IPS-18c (cell line): ENCODE data around the gene SMAD7.

Experiments used
- H3K4me3 ChIP-seq: 2 replicates; pipeline ENCODE4 v1.7.0; 2013; ENCODE audit warnings: low read depth, mild to moderate bottlenecking, low read length, moderate library complexity; ENCODE audit not compliant: insufficient read depth
- H3K9me3 ChIP-seq: one replicate; pipeline ENCODE4 v1.6.1; 2013; ENCODE audit warnings: mild to moderate bottlenecking, low read length, moderate library complexity; ENCODE audit not compliant: control insufficient read depth, insufficient read depth

The SMAD7 gene

DNA sequence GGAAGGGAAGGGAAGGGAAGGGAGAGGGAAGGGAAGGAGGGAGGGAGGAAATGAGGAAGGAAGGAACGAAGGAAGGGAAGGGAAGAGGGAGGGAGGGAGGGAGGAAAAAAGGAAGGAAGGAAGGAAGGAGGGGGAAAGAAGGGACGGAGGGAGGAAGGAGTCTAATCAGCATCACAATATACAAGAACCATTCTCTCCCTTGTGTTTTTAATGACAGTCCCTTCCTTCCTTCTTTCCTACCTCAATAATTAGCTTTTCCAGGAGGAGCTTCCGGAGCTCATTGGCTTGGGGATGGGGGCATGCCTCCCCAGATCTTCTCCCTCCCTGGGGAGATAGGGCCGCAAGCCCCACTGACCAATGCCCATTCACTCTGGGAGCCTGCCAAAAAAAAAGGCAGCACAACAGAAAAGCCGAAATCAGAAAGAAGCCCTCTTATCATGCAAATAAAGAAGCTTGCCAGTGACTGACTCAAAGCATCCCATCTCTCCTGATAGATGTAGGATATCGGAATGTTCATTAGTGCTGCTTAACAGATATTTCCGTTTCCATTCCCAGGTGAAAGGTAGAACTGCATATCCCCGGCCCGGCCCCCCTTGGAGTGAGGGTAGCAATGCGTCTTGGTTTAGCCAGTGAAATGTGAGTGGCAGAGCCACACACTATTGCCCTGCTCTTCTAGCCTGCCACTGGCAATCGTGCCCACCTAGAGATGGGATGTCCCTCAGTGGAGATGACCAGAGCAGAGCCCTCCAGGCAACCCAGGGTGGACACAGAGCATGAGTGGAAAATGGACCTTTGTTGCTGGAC, 17.8 kb upstream of the SMAD7 start:
- no peak overlapping the region; the same call in 1 of the 2 replicates for H3K4me3 ChIP-seq
- no peaks in the 10 kb centered on the region for H3K9me3 ChIP-seq

DNA sequence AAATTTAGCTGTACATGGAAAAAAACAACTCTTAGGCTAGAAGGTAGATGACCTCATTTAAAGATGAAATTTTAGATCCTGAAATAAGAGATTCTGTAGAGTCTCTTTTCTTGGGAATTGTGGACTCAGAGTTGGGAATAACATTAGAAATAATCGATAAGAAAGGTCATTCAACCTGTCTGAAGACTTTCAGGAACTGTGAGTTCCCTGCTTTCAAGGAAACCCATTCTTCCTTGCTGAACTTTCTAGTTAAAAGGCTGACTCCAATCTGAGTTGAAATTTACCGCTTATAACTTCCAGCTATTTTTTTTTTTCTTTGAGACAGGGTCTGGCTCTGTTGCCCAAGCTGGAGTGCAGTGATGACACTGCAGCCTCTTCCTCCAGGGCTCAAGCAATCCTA, 16.8 kb upstream of the SMAD7 start:
- Histone ChIP-seq H3K9me3 (no peaks in the 10 kb centered on the region), H3K4me3 (no peak overlapping the region)

DNA sequence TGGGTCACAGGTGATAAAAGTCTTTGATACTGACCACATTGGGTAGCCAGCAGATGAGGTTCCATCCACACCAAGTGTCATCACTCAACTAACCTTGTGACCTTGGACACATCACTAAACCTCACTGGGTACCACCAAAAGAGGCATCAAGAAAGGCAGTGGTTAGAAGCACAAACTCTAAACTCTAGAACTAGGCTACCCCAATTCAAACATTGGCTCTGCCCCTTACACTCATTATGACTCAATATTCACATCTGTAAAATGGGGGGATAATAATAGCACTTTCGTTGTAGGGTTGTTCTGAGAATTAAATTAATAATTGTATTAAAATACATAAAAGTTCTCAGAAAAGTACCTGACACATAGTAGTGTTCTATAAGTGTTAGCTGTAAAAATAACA, 15.8 kb upstream of the SMAD7 start:
- no peak overlapping the region for H3K4me3 ChIP-seq
- H3K9me3 ChIP-seq, result no peaks in the 10 kb centered on the region

DNA sequence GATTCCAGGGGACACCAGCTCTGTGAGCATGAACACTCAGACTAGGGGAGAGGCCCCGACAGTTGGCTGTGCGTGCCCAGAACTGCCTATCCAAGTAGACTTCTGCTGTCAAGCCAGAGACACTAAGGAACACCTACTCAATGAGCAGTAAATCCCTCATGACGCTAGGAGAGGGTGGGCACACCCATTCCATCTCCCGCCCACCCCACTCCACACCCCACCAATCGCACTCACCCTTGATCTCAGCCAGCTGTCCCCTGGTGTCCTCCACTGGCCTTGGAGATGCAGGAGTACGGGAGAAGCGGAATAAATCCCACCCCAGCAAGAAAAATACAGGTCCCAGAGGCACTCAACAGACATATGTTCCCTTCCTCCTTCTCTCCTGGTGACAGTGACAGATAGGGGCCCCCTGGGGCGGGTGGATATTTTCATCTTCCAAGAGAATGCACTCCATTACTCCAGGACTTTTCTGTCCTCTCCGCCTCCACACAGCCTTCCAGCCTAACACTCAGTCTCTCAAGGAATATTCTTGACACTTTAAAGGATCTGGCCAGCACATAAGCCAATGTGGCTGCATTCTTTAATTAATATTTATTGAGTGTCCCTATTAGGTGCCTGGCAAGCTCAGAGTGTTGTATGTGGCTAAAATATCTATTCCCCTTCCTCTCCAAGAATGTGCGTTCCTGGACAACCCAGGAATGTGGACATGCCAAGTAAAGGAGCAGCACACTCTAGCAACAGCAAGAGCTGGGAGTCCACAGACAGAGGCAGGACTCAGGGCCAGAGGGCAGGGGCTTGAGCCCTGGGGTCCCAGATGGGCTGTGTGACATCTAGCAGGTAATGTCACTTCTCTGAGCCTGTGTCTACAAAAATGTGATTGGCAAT, 13.1 kb upstream of the SMAD7 start:
- no peak overlapping the region for H3K4me3 ChIP-seq
- H3K9me3 ChIP-seq, result no peaks in the 10 kb centered on the region

DNA sequence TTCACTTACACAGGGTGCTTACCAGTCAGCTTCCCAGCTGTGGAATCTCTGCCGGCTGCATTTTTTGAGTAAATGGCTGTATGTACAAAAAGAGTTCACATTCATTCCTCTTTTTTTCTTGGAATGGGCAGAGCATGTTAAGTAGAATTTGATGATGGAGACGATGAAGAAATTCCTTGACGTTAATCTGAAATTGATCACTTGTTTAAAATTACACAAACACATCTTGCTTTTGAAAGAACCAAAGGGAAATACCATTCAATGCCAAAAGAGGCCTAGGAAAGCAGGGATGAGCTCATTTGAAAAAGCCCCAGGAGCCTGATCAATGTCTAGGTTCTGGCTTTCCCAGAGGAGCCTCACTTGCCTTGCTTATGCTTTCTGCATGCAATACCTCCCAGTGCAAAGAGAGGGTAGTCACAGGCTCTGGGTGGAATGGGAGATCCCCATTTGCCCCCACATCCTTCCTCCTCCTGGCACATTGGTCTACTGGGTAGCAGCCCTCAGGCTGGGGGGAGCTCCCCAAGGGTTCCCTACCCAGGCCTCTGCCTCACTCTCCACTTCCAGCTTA, 12.3 kb upstream of the SMAD7 start:
- Histone ChIP-seq H3K4me3 (no peak overlapping the region), H3K9me3 (no peaks in the 10 kb centered on the region)

DNA sequence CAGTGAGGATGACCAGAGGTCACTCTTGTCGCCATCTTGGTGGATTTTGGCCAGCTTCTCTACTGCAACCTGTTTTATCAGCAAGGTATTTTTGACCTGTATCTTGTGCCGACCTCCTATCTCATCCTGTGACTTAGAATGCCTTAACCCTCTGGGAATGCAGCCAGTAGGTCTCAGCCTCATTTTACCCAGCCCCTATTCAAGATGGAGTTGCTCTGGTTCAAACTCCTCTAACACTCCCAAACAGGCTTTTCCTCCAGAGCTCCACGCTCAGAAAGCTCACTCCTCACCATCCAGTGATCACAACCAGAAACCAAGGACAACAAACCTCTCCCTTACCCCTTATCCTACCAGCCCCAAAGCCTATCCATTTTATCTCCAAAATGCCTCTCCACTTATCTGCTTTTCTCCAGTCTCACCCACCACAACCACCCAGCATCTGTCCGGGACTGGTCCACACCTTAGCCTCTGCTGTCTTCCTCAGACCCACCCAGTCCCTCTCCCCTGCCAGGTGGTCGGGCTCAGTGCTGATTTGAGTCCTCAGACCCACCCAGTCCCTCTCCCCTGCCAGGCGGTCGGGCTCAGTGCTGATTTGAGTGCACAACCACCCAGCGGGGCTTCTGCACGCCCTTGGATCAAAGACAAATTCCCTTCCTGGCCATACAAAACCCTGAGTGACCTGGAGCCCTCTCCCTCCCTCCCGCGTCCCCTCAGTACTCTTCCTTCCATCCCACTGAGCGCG, 11.7 kb upstream of the SMAD7 start:
- H3K9me3 ChIP-seq, result no peaks in the 10 kb centered on the region
- no peak overlapping the region for H3K4me3 ChIP-seq

DNA sequence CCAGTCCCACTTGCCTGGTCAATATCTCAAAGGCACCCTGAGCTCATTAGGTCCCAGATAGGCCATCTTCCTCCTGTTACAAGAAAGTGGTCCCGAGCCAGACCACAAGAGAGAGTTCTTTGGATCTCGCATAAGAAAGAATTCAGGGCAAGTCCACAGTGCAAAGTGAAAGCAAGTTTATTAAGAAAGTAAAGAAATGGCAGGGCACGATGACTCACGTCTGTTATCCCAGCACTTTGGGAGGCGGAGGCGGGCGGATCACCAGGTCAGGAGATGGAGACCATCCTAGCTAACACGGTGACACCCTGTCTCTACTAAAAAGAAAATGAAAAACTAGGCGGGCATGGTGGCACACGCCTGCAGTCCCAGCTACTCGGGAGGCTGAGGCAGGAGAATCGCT, 10.8 kb upstream of the SMAD7 start:
- Histone ChIP-seq H3K4me3 (no peak overlapping the region), H3K9me3 (no peaks in the 10 kb centered on the region)

DNA sequence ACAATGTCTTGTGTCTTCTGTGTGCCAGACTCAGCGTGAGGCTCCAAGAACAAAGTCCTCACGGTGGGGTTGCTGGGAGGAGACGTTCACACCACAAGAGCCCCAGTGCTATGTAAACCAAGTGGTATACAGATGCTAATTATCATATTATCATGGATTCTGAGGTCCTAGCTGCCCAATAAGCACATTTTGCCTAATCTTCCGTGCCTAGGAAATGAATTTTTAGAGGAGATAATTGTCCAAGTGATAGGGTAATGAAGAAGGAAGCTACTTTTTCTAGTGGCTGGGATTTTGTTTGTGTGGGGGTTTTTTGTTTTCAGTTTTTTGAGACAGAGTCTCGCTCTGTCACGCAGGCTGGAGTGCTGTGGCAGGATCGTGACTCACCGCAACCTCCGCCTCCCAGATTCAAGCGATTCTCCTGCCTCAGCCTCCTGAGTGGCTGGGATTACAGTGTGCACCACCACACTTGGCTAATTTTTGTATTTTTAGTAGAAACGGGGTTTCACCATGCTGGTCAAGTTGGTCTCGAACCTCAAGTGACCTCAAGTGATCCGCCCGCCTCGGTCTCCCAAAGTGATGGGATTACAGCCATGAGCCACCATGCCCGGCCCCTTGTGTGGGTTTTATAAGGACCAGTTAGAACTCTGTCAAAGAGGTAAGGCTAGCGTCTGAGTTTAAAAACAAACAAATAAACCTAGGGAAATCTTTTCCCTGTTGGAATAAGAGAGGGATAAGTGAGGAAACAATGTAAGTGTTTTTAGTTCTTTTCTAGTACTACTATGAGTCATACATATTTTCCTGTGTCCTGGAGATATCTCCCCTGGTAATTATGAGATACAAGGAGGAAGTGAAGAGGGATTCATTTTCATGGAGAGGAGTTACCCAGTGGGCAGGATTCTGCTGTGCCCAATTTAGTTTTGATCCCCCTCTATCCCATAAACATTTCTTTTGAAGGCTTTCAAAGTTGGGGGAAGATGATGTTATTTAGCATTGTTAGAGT, 9.5 kb upstream of the SMAD7 start:
- Histone ChIP-seq H3K9me3 (no peaks in the 10 kb centered on the region), H3K4me3 (no peak overlapping the region)

DNA sequence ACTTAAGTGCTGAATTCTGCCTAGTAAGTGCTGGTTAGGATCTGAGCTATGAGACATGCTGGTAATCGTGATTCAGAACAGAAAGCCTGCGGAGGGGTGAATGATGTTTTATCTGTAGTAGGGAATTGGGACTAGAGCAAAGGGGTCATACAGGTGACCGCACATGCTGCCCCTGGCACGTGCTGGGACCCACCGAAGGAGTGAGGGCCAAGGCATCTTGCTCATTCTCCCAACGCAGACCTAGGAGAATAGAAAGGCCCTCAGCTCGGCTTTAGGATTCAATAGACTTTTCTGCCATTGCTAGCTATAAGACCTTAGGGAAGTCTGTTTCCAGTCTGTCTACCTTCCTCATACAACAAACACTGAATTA, 8.8 kb upstream of the SMAD7 start:
- H3K9me3 ChIP-seq, result no peaks in the 10 kb centered on the region

DNA sequence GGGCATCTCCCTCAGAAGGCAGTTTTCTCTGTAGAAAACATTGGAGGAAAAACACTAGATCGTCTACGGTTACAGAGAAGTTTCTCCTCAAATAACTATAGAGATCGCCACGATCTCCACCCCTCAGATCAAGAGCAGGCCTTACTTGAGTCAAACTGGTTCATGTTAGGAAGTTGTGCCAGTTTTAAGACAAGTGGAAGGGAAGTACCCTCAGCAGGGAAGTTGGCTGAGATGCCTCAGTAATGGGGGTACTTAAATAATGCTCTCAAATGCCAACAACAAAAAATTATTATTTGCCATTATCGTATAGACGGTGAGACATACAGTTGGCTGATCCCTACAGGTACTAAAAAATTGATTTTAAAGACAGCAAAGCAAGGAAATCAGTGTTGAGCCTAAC, 8.2 kb upstream of the SMAD7 start:
- no peak overlapping the region for H3K4me3 ChIP-seq

More for the DNA sequence above, 8.8 kb upstream of the SMAD7 start:
- no peak overlapping the region for H3K4me3 ChIP-seq

DNA sequence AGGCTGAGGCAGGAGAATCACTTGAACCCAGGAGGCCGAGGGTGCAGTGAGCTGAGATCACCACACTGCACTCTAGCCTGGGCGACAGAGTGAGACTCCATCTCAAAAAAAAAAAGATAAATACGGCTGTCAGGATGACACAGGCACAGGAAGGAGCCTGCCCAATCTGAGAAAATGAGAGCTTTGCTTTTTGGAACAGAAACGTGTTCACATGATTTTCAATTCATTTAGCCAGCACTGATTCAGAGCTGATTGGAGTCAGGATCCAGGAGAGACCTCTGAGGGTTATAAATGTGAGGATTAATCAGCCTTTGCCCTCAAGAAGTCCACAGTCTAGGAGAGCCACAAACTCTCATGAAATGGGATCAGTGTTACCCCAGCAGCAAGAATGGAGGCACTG, 6.9 kb upstream of the SMAD7 start:
- no peak overlapping the region for H3K4me3 ChIP-seq
- H3K9me3 ChIP-seq, result no peaks in the 10 kb centered on the region

More for the DNA sequence above, 8.2 kb upstream of the SMAD7 start:
- H3K9me3 ChIP-seq, result no peaks in the 10 kb centered on the region

DNA sequence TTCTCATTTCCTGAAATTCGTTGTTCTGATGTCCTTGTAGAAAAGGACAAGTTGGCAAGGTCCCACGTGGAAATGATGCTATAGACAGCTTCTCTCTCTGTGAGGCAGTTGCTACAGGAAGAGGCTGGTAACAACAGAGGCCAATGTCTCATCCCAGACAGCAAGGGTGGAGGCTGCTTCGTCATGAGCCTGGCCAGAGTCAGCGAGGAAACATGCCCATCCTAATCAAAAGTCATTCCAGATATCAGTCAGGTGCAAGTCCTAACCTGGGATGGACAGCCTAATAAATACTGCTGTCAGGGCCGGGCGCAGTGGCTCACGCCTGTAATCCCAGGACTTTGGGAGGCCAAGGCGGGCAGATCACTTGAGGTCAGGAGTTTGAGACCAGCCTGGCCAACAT, 6.4 kb upstream of the SMAD7 start:
- H3K4me3 ChIP-seq, result no peak overlapping the region

DNA sequence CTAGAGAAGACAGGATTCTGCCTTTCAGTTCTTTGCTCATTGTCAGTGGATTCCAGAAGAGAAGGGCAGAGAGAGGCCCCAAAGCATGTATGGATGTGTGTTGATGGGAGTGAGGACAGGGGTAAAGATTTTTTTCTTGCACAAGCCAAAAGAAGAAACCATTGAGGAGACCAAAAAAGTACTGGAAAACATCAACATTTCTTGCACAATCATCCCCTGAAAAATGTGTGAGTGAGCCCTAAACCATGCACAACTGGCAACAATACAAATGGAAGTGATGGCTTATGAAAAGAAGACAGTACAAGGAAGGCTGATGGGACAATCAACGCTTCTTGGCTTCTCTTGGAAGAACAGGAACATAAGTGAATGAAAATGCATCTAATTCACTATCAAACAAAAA, 5.6 kb upstream of the SMAD7 start:
- no peak overlapping the region for H3K4me3 ChIP-seq
- H3K9me3 ChIP-seq, result no peaks in the 10 kb centered on the region

More for the DNA sequence above, 6.4 kb upstream of the SMAD7 start:
- H3K9me3 ChIP-seq, result no peaks in the 10 kb centered on the region

DNA sequence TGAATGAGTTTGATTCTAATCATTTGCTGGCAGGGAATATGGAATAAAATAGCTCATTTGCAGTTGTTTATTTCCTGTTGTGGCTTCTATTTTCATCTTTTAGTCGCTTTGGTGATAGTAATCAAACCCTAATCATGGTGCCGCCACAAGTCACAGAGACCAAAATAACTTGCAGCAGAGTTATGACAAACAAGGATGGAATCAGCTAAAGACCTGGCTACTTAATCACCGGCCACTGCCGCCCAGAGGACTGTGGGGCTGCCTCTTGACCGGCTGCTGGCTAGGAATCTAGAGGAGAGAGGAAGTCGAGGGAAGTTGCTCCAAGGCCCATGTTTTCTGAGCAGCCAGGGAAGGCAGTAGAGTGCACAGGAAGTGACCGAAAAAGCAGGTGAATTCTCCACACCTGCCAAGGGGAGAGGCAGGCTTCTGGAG, 5.1 kb upstream of the SMAD7 start:
- no peak overlapping the region for H3K4me3 ChIP-seq
- H3K9me3 ChIP-seq, result no peaks in the 10 kb centered on the region

DNA sequence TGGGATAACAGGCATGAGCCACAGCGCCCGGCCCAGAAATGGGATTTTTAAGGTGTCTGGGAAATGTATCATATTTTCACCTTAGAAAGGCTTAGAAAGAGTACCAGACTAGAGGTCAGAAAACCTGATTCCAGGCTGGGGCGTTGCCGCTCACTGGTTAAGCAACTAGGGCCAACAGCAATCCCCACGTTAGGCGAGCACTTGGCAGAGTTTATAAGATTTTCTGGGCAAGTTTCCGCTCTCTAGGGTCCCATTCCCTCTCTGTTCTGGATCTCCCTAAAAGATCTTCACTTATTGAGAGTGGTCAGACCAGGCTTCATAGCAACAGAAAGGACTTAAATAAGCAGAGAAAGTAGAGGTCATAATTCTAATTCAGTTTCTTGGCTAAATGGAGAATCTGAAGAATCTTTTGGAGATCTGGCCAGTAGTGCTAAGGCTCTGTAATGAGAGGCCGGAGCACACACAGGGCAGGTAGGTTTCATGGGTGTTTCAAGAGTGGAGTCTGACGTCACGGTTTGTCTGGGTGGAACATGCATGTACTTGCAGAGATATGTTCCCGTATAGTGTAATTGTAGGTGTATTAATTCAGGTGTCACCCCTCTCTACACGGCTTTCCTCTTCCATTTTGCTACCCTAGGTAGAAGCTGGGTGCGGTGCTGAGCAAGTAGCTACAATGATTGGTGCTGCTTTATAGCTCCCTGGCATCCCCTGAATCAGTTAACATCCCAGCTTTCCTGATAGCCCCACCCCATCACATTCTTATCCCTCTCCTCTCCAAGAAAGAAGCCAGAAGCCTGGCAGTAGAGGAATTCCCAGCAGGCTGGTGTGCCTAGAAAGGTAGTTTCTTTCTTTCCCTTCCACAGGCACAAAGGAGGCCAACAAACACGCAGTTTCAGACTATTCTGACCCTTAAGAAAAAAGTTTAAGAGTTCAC, 4.4 kb upstream of the SMAD7 start:
- no peak overlapping the region for H3K4me3 ChIP-seq
- H3K9me3 ChIP-seq, result no peaks in the 10 kb centered on the region
